Mononuclear cell (primary cell): ENCODE measurements around the gene TBC1D22A. TPM values are rescaled to one million over a fixed set of nuclear protein-coding genes. Genes with fewer than 3 reads are reported as not detected.
"Not testable (repeated sequence)": the region's sequence is repeated elsewhere in the genome, so short reads cannot be mapped to it uniquely, and the experiment has no call there.

Experiments used
- H3K27me3 ChIP-seq: 2 replicates; pipeline ENCODE4 v1.6.0; 2011; ENCODE audit warnings: low read length, control low read depth; ENCODE audit not compliant: insufficient read depth
- H3K4me1 ChIP-seq: 2 replicates; pipeline ENCODE4 v1.5.1; 2011; ENCODE audit warnings: mild to moderate bottlenecking, low read length, control low read depth; ENCODE audit not compliant: insufficient read depth
- H3K4me3 ChIP-seq: 2 replicates; pipeline ENCODE4 v1.5.1; 2011; ENCODE audit warnings: mild to moderate bottlenecking, low read length, moderate library complexity
- H3K9me3 ChIP-seq: 2 replicates; pipeline ENCODE4 v1.5.1; 2011; ENCODE audit warnings: low read depth, mild to moderate bottlenecking, control low read depth, low read length
- total RNA-seq: library from RNA; depleted of rRNA; stranded (reverse); fragments of >200 nt; gene quantifications from one replicate; pipeline ENCODE4 v1.2.3, GENCODE V29; 2012

The TBC1D22A gene
- total RNA-seq, 1 donor: 14.1 TPM

DNA sequence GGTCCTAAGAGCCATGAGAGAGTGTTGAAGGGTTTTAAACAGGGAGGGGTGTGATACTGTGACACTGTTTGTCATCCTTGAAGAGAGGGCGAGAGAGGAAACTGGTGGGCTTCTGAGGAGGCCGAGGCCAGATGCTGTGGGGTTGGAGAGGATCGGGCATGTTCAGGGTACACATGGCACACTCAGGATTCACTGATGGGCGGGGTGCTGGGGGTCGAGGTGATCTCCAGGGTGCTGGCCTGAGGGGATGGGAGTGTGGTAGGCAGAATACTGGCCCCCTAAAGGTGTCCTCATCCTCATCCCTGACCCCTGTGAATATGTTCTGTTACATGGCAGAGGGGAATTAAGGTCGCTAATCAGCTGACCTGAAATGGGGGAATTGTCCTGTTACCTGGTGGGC is 7.3 kb downstream of the TBC1D22A start:
- Histone ChIP-seq H3K9me3 (no peaks in the 10 kb centered on the region), H3K4me1 (peaks cover 87% of the 10 kb centered on the region), H3K4me3 (no peak overlapping the region), H3K27me3 (no peaks in the 10 kb centered on the region)

GRCh38 chr22:46770151-46770641 is 7.7 kb downstream of the TBC1D22A start:
- no peak overlapping the region for H3K4me3 ChIP-seq
- peaks cover 87% of the 10 kb centered on the region for H3K4me1 ChIP-seq
- no peaks in the 10 kb centered on the region for H3K27me3 ChIP-seq
- H3K9me3 ChIP-seq: no peaks in the 10 kb centered on the region

GRCh38 chr22:46770726-46771125 is 8.3 kb downstream of the TBC1D22A start:
- H3K4me3 ChIP-seq: no peak overlapping the region
- no peaks in the 10 kb centered on the region for H3K27me3 ChIP-seq
- H3K4me1 ChIP-seq: peaks cover 87% of the 10 kb centered on the region
- no peaks in the 10 kb centered on the region for H3K9me3 ChIP-seq

- Histone ChIP-seq H3K4me1 (peaks cover 89% of the 10 kb centered on the region), H3K4me3 (no peak overlapping the region), H3K9me3 (no peaks in the 10 kb centered on the region), H3K27me3 (no peaks in the 10 kb centered on the region)
Observed at GRCh38 chr22:46773076-46773475, 10.6 kb downstream of the TBC1D22A start.

DNA sequence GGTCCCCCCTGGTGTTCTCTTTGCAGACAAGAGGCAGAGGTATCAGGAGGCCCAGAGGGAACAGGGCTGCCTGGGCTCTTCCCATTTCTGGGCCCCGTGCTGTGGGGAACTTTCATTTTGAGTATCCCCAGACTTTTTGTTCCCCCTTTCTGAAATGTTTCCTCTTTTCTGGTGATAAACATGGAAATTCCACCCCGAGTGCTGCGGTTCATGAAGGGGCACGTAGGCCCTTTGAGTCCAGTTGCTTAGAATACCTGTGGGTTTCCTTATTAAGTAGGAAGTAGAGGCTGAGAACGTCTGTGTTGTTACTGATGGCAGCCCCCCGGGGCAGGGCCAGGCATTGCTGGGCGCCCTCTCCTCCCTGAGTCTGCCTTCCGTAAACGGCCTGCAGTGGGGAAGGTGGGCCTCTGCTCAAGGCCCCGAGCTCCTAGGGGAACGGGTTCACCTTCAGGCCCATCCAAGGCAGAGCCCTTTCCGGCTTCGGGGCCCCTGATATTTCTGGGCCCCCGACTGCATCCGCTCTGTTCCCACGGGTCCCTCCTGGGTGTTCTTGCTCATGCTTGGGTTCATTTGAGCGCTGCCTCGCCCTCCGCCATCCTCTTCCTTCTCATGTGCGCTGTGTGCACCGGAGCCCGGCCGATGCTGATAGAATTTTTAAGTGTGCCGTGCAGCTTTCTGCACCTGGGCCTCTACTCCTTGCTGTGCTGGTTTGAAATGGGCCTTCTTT is 12.0 kb downstream of the TBC1D22A start:
- H3K4me3 ChIP-seq: no peak overlapping the region
- H3K9me3 ChIP-seq: no peaks in the 10 kb centered on the region
- peaks cover 84% of the 10 kb centered on the region for H3K4me1 ChIP-seq
- no peaks in the 10 kb centered on the region for H3K27me3 ChIP-seq

GRCh38 chr22:46774980-46775849 is 12.8 kb downstream of the TBC1D22A start:
- Histone ChIP-seq H3K4me1 (peaks cover 76% of the 10 kb centered on the region), H3K4me3 (no peak overlapping the region), H3K9me3 (no peaks in the 10 kb centered on the region), H3K27me3 (no peaks in the 10 kb centered on the region)

GRCh38 chr22:46775850-46776826 is 13.7 kb downstream of the TBC1D22A start:
- no peaks in the 10 kb centered on the region for H3K27me3 ChIP-seq
- H3K9me3 ChIP-seq: no peaks in the 10 kb centered on the region
- peaks cover 70% of the 10 kb centered on the region for H3K4me1 ChIP-seq
- H3K4me3 ChIP-seq: no peak overlapping the region

- Histone ChIP-seq H3K4me3 (no peak overlapping the region), H3K4me1 (peaks cover 64% of the 10 kb centered on the region), H3K9me3 (no peaks in the 10 kb centered on the region), H3K27me3 (no peaks in the 10 kb centered on the region)
Observed at GRCh38 chr22:46776876-46777608, 14.6 kb downstream of the TBC1D22A start.

- Histone ChIP-seq H3K4me1 (peaks cover 65% of the 10 kb centered on the region), H3K4me3 (no peak overlapping the region), H3K27me3 (no peaks in the 10 kb centered on the region), H3K9me3 (no peaks in the 10 kb centered on the region)
Observed at GRCh38 chr22:46777609-46777970, 15.1 kb downstream of the TBC1D22A start.

- Histone ChIP-seq H3K9me3 (no peaks in the 10 kb centered on the region), H3K4me1 (peaks cover 61% of the 10 kb centered on the region), H3K27me3 (no peaks in the 10 kb centered on the region), H3K4me3 (no peak overlapping the region)
Observed at GRCh38 chr22:46779023-46779422, 16.6 kb downstream of the TBC1D22A start.

DNA sequence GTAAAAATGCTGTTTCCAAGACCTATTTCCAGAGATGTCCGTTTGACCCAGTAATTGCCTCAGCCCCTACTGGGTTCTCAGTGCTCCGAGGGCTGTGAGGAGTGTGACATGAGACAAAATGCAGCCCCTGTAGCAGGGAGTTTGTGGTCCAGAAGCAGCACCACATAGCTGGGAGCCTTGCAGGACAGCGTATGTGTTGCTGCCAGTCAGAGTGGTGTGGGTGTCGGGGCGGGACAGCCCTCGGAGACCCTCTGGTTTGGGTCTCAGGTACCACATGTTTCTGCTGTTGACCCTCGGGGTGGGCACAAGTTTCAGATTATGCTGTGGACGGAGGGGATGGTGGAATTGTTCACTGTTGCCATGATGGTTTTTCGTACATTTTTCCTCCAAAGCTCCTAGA is 17.2 kb downstream of the TBC1D22A start:
- Histone ChIP-seq H3K4me3 (no peak overlapping the region), H3K27me3 (no peaks in the 10 kb centered on the region), H3K4me1 (peaks cover 56% of the 10 kb centered on the region), H3K9me3 (no peaks in the 10 kb centered on the region)

GRCh38 chr22:46780453-46780852 is 18.0 kb downstream of the TBC1D22A start:
- H3K27me3 ChIP-seq: no peaks in the 10 kb centered on the region
- H3K4me1 ChIP-seq: peaks cover 48% of the 10 kb centered on the region
- no peak overlapping the region for H3K4me3 ChIP-seq
- no peaks in the 10 kb centered on the region for H3K9me3 ChIP-seq

DNA sequence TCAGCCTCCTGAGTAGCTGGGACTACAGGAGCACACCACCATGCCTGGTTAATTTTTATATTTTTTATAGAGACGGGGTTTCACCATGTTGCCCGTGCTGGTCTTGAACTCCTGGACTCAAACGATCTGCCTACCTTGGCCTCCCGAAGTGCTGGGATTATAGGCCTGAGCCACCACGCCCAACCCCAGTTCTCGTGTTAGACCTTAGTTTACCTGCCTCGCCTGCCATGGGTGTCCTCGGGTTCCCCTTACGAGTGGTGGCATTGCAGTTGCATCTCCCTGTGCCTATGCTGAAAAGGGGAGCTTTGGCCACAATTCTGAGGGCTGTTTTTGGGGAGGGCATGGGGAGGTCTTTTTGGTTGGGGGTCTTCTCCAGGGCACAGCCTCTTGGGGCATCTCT is 18.8 kb downstream of the TBC1D22A start:
- H3K4me1 ChIP-seq: peaks cover 39% of the 10 kb centered on the region
- H3K27me3 ChIP-seq: no peaks in the 10 kb centered on the region
- no peaks in the 10 kb centered on the region for H3K9me3 ChIP-seq
- H3K4me3 ChIP-seq: no peak overlapping the region

GRCh38 chr22:46782200-46782599 is 19.8 kb downstream of the TBC1D22A start:
- H3K27me3 ChIP-seq, H3K4me3 ChIP-seq, H3K9me3 ChIP-seq: not testable (repeated sequence)
- peaks cover 30% of the 10 kb centered on the region for H3K4me1 ChIP-seq
